Vagina (tissue), 2 donors: ENCODE data around the gene ZNF536. TPM values are rescaled to one million over a fixed set of nuclear protein-coding genes. Genes with fewer than 3 reads are reported as not detected.

ENCODE experiments used
- DNase-seq, 2 donors: peaks; one replicate each; pipeline ENCODE4 v3.0.0-alpha.2; 2017; ENCODE audit errors: extremely low spot score in 2 of 2
- H3K27ac ChIP-seq: fragments of 200-600 bp; sonication (generic); one replicate; pipeline ENCODE4 v1.5.1; 2019
- H3K27me3 ChIP-seq: fragments of 200-600 bp; sonication (generic); one replicate; pipeline ENCODE4 v1.5.1; 2019
- H3K36me3 ChIP-seq, 2 donors: fragments of 200-600 bp; sonication (generic); one replicate each; pipeline ENCODE4 v1.5.1; 2017 to 2019
- H3K4me1 ChIP-seq: fragments of 200-600 bp; sonication (generic); one replicate; pipeline ENCODE4 v1.5.1; 2019
- H3K4me3 ChIP-seq, 2 donors: fragments of 200-600 bp; sonication (generic); 1 replicate in 1 of 2; 2 replicates in 1 of 2; pipeline ENCODE4 v1.5.1; 2016 to 2019
- H3K9me3 ChIP-seq: fragments of 200-600 bp; sonication (generic); one replicate; pipeline ENCODE4 v1.5.1; 2019
- CTCF ChIP-seq, 3 experiments: fragments of 450-650 bp in 2 of 3; fragments of 200-600 bp in 1 of 3; sonication (generic) in 1 of 3; IDR thresholded peaks; one replicate each; pipeline ENCODE4 v1.5.1; 2017 to 2019; ENCODE audit warnings: antibody characterized with exemption in 3 of 3, mild to moderate bottlenecking in 2 of 3, moderate library complexity in 2 of 3
- POLR2A ChIP-seq, 2 donors: fragments of 450-650 bp; IDR thresholded peaks; one replicate each; pipeline ENCODE4 v1.6.1; 2017; ENCODE audit warnings: antibody characterized with exemption in 2 of 2, mild to moderate bottlenecking in 2 of 2, moderate library complexity in 2 of 2
- POLR2AphosphoS5 ChIP-seq, 2 donors: sonication (generic); formaldehyde crosslinking; IDR thresholded peaks; one replicate each; pipeline ENCODE4 v1.9.0; 2017; ENCODE audit warnings: antibody characterized with exemption in 2 of 2, mild to moderate bottlenecking in 2 of 2, low read depth in 1 of 2; ENCODE audit not compliant: insufficient read depth in 1 of 2
- intact Hi-C: fragments of 100-400 bp; cut with DNase I; formaldehyde crosslinking; loops from one replicate; pipeline ENCODE4 v1.15.1; 2023
- total RNA-seq: library from RNA; depleted of rRNA; stranded (reverse); fragments of >200 nt; gene quantifications from one replicate; pipeline ENCODE4 v1.2.3, GENCODE V29; 2016

The ZNF536 gene
- total RNA-seq, 1 donor from 2014 or later: 2.5 TPM

GRCh38 chr19:30579419-30579818 lies 207.2 kb downstream of the ZNF536 start:
- no peak overlapping the region for H3K27ac ChIP-seq
- intact Hi-C loops: no loop called here
- no peaks in the 10 kb centered on the region for H3K4me1 ChIP-seq
- H3K4me3 ChIP-seq: no peak overlapping the region
- DNase-seq: no peak
- H3K27me3 ChIP-seq: no peaks in the 10 kb centered on the region
- H3K9me3 ChIP-seq: no peaks in the 10 kb centered on the region
- TF ChIP-seq CTCF (IDR thresholded peaks at IDR 0.05): no peak
- TF ChIP-seq POLR2A (IDR thresholded peaks at IDR 0.05): no peak
- no peak for TF ChIP-seq POLR2AphosphoS5 (IDR thresholded peaks at IDR 0.05; ENCODE audit: insufficient read depth in 1 of 2, low read depth in 1 of 2)
- H3K36me3 ChIP-seq: no peaks in the 10 kb centered on the region

GRCh38 chr19:30580673-30581072 lies 208.5 kb downstream of the ZNF536 start:
- intact Hi-C loops: loop anchor here (1.0 kb wide), 1 partner anchor 41 kb away; no protein-coding TSS in a partner anchor
- no peaks in the 10 kb centered on the region for H3K36me3 ChIP-seq
- TF ChIP-seq POLR2A (IDR thresholded peaks at IDR 0.05) (no peak), CTCF (IDR thresholded peaks at IDR 0.05) (no peak), POLR2AphosphoS5 (IDR thresholded peaks at IDR 0.05; ENCODE audit: insufficient read depth in 1 of 2, low read depth in 1 of 2) (no peak)
- no peak overlapping the region for H3K27ac ChIP-seq
- H3K4me3 ChIP-seq: no peak overlapping the region
- DNase-seq: no peak
- no peaks in the 10 kb centered on the region for H3K4me1 ChIP-seq
- H3K9me3 ChIP-seq: no peaks in the 10 kb centered on the region
- no peaks in the 10 kb centered on the region for H3K27me3 ChIP-seq

GRCh38 chr19:30584090-30584489 lies 211.9 kb downstream of the ZNF536 start:
- Histone ChIP-seq H3K27ac (no peak overlapping the region), H3K36me3 (no peaks in the 10 kb centered on the region), H3K9me3 (no peaks in the 10 kb centered on the region), H3K27me3 (no peaks in the 10 kb centered on the region), H3K4me1 (no peaks in the 10 kb centered on the region), H3K4me3 (no peak overlapping the region)
- TF ChIP-seq POLR2AphosphoS5 (IDR thresholded peaks at IDR 0.05; ENCODE audit: insufficient read depth in 1 of 2, low read depth in 1 of 2) (no peak), CTCF (IDR thresholded peaks at IDR 0.05) (no peak), POLR2A (IDR thresholded peaks at IDR 0.05) (no peak)
- intact Hi-C loops: no loop called here
- no peak for DNase-seq

- Histone ChIP-seq H3K4me3 (no peak overlapping the region), H3K36me3 (no peaks in the 10 kb centered on the region), H3K27me3 (no peaks in the 10 kb centered on the region), H3K27ac (no peak overlapping the region), H3K9me3 (no peaks in the 10 kb centered on the region), H3K4me1 (no peaks in the 10 kb centered on the region)
- intact Hi-C loops: no loop called here
- DNase-seq: no peak
- no peak for TF ChIP-seq POLR2AphosphoS5 (IDR thresholded peaks at IDR 0.05; ENCODE audit: insufficient read depth in 1 of 2, low read depth in 1 of 2)
- no peak for TF ChIP-seq CTCF (IDR thresholded peaks at IDR 0.05)
- TF ChIP-seq POLR2A (IDR thresholded peaks at IDR 0.05): no peak
Observed at GRCh38 chr19:30587869-30588268, 215.7 kb downstream of the ZNF536 start.

GRCh38 chr19:30590596-30591229 lies 218.5 kb downstream of the ZNF536 start:
- no peak overlapping the region for H3K4me3 ChIP-seq
- H3K27ac ChIP-seq: no peak overlapping the region
- no peaks in the 10 kb centered on the region for H3K27me3 ChIP-seq
- no peaks in the 10 kb centered on the region for H3K9me3 ChIP-seq
- H3K4me1 ChIP-seq: no peaks in the 10 kb centered on the region
- H3K36me3 ChIP-seq: no peaks in the 10 kb centered on the region
- TF ChIP-seq CTCF (IDR thresholded peaks at IDR 0.05) (no peak), POLR2A (IDR thresholded peaks at IDR 0.05) (no peak), POLR2AphosphoS5 (IDR thresholded peaks at IDR 0.05; ENCODE audit: insufficient read depth in 1 of 2, low read depth in 1 of 2) (no peak)
- no peak for DNase-seq
- intact Hi-C loops: no loop called here
